HL-60 (cell line): ENCODE results near the gene AP1G1.

Experiments
- DNase-seq, 2 experiments: peaks; one replicate each; pipeline ENCODE4 v3.0.0-alpha.2; 2010 to 2020; ENCODE audit warnings: low read depth in 1 of 2, low spot score in 1 of 2
- H3K27ac ChIP-seq: fragments of 250-450 bp; sonication (Bioruptor Pico); replicated peaks from 2 replicates; pipeline ENCODE4 v1.5.1; 2020; ENCODE audit warnings: mild to moderate bottlenecking, moderate library complexity
- H3K27me3 ChIP-seq: fragments of 250-450 bp; sonication (Bioruptor Pico); 2 replicates; pipeline ENCODE4 v1.5.1; 2021; ENCODE audit warnings: mild to moderate bottlenecking, moderate library complexity; ENCODE audit not compliant: insufficient read depth, poor library complexity, severe bottlenecking
- H3K4me3 ChIP-seq: replicated peaks from 2 replicates; pipeline ENCODE4 v1.5.1; 2011; ENCODE audit warnings: mild to moderate bottlenecking, control low read depth, low read length; ENCODE audit not compliant: insufficient read depth
- CTCF ChIP-seq: IDR thresholded peaks from one replicate; pipeline ENCODE4 v1.5.1; 2011; ENCODE audit warnings: low read length, control low read depth, inconsistent platforms; ENCODE audit not compliant: insufficient read depth
- GABPA ChIP-seq: IDR thresholded peaks from 2 replicates; pipeline ENCODE4 v1.6.1; 2012; ENCODE audit warnings: low read depth
- POLR2AphosphoS5 ChIP-seq: IDR thresholded peaks from 2 replicates; pipeline ENCODE4 v1.6.1; 2012; ENCODE audit warnings: low read depth
- REST ChIP-seq: IDR thresholded peaks from 2 replicates; pipeline ENCODE4 v1.6.1; 2012; ENCODE audit warnings: low read depth; ENCODE audit not compliant: insufficient replicate concordance
- SPI1 ChIP-seq: IDR thresholded peaks from 2 replicates; pipeline ENCODE4 v1.6.1; 2012; ENCODE audit warnings: low read depth, mild to moderate bottlenecking, borderline replicate concordance

AP1G1 gene

DNA sequence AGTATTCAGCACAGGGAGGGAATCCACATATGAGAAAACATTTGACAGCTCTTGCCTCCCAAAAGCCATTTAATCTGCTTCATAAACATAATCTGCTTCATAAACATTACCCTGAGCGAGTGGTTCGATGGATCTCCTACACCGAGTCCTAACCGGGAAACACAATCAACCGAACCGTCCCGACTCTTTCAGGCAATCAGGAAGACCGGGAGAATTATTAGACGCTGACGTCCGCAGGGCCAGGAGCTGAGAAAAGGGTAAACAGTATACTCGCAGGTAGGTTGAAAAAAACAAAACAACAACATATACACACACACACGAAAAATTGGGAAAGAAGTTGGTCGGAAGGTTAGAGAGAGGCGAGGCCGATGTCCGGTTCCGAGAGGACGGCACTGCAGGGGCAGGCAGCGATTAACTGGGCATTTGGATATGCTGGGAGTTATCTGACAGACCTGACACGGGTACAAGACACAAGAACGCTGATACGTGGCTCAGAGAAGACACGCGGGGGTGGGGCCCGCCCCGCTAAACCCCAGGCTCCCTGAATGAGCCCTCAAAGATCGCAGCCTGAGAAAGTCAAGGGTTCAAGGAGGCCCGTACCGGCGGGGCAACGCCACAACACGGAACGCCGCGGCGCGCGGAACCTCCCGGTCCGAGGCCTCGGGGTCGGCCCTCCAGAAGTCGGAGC is 585 bp downstream of the AP1G1 start:
- TF ChIP-seq CTCF (no peak), REST (no peak), POLR2AphosphoS5 (no peak), SPI1 (no peak), GABPA (no peak)
- peak overlapping the region; percentile 100 for H3K27ac ChIP-seq

GRCh38 chr16:71803305-71803690 is 5.3 kb downstream of the AP1G1 start:
- Histone ChIP-seq H3K4me3 (no peak overlapping the region), H3K27me3 (no peaks in the 10 kb centered on the region), H3K27ac (no peak overlapping the region)
- DNase-seq = no peak
- TF ChIP-seq GABPA (no peak), SPI1 (no peak)

More for the DNA sequence above, 585 bp downstream of the AP1G1 start:
- H3K27me3 ChIP-seq = no peaks in the 10 kb centered on the region
- H3K4me3 ChIP-seq = peak overlapping the region; percentile 89
- peak; percentile 31 to 32 for DNase-seq

- no peaks in the 10 kb centered on the region for H3K27me3 ChIP-seq
- no peak overlapping the region for H3K27ac ChIP-seq
- H3K4me3 ChIP-seq = no peak overlapping the region
- TF ChIP-seq GABPA (no peak), CTCF (no peak), SPI1 (no peak), REST (no peak), POLR2AphosphoS5 (no peak)
- no peak for DNase-seq
Measured at GRCh38 chr16:71796501-71797097, 12.0 kb downstream of the AP1G1 start.

DNA sequence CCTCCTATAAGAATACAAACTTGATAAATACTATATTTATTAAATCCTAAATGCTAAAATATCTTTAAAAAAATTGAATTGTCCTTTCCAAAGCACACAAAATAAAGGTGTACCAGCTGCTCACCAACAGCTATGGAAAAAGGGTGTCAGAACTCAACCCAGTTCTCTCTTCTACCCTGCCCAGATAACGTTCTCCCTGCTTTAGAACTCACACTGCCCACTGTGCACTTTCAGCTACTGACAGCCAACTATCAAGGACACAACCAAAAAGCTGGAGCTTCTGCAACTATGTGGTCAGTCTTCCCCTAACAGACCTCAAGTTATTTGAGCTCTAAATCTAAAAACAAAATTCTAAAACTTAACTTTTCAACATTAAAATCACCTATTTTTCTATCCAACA is 13.7 kb downstream of the AP1G1 start:
- Histone ChIP-seq H3K4me3 (no peak overlapping the region), H3K27ac (no peak overlapping the region), H3K27me3 (no peaks in the 10 kb centered on the region)
- no peak for DNase-seq
- no peak for TF ChIP-seq POLR2AphosphoS5
- TF ChIP-seq SPI1 = no peak
- no peak for TF ChIP-seq GABPA
- no peak for TF ChIP-seq CTCF
- TF ChIP-seq REST = no peak
